Measurements from ENCODE around the gene GCC2. TPM values are rescaled to one million over a fixed set of nuclear protein-coding genes. Genes with fewer than 3 reads are reported as not detected.
A peak's percentile ranks its signal among the peaks of the same experiment; 100 is the strongest.

The GCC2 gene
- total and polyA plus RNA-seq, 2 of the 8 experiments (the other 6 are each of a cell fraction or from before 2014, with no cell fraction given), result 4.6 to 54.9 TPM

DNA sequence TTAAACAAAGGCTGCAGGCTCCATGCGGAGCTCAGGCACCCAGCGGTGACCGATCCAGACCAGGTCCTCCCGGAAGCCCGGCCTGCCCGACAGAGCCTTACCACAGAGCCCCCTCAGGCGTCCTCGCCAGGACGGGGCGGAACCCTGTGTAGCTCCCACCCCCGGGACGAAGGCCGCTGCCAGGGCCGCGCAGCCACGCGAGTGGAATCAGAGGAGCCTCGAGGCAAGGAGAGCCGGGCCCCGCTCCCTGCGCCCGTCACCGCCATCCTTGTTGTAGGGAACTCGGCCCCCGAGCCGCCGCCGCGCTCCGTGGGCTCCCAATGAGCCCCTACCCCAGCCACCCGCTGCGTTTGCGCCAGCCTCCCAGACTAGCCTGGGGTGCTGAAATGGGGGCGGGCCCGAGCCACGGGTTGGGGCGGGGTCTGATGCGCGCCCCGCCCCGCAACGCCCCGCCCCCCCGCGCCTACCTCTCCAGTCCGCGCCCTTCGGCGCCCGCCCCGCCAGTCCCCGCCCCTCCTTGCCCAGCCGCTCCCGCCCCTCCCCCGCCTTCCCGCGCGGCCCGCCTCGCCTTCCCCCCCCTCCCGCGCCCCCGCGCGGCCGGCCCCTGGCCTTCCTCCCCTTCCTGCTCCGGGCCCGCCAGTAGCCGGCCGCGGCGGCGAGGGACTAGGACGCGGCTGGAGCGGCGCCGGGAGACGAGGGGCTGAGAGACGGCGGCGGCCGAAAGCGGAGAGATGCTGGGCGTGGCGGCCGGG, 85.0 kb downstream of the GCC2 start, which contains the start of gene LIMS1:
Gene LIMS1 (plus strand): TSS at position 639 of the 752 bp plus-strand sequence. CDS start 93 bp downstream, at position 732.
- peak within 1 kb of the TSS; percentile 96 for H3K18ac ChIP-seq (ENCODE audit: extremely low read depth, low read length)
- H2AK5ac ChIP-seq (ENCODE audit: low read depth, low read length), result no peak within 1 kb of the TSS
- H4K20me1 ChIP-seq (replicated peaks in 1 of 2; ENCODE audit: control insufficient read depth in 1 of 2, insufficient read depth in 2 of 2, low read length in 2 of 2), result peaks cover 0 to 3% of the 10 kb centered on the region in 2 experiments
- no peak within 1 kb of the TSS for H3K4ac ChIP-seq (replicated peaks; ENCODE audit: insufficient read length, low read depth, low read length)
- H3K4me1 ChIP-seq (replicated peaks in 1 of 4; ENCODE audit: control insufficient read depth in 3 of 4, insufficient read depth in 4 of 4, low read length in 3 of 4), result peaks cover 0 to 11% (median 1%) of the 10 kb centered on the region in 4 experiments; a peak in 4 of 7 replicates
- peak within 1 kb of the TSS; percentile 91 to 96 for H3K4me2 ChIP-seq (ENCODE audit: insufficient read depth in 1 of 2, low read depth in 2 of 2, low read length in 2 of 2)
- H3K36me3 ChIP-seq (ENCODE audit: control insufficient read depth in 2 of 4, insufficient read depth in 4 of 4, low read length in 3 of 4), result no peaks in the 10 kb centered on the region
- H4K5ac ChIP-seq (ENCODE audit: insufficient read length, low read depth, low read length), result peak within 1 kb of the TSS; percentile 94
- no peaks in the 10 kb centered on the region for H3K9me3 ChIP-seq (ENCODE audit: insufficient read depth in 2 of 2, low read depth in 1 of 2, low read length in 1 of 2)
- peak within 1 kb of the TSS; percentile 81 to 91 (median 84) for H3K4me3 ChIP-seq (ENCODE audit: extremely low read depth in 1 of 4, insufficient read depth in 2 of 4, low read depth in 3 of 4, low read length in 4 of 4)
- CTCF ChIA-PET (ENCODE audit: partially characterized antibody), result interaction anchor here (0.7 to 0.9 kb wide), 2 partner anchors 40 to 103 kb away, joined by 3 read pairs; no protein-coding TSS in a partner anchor
- peaks cover 0 to 4% (median 1%) of the 10 kb centered on the region in 4 experiments; a peak in 3 of 7 replicates for H3K27me3 ChIP-seq (replicated peaks in 1 of 4; ENCODE audit: control insufficient read depth in 3 of 4, extremely low read depth in 1 of 4, insufficient read depth in 3 of 4, low read length in 3 of 4)
- H3K27ac ChIP-seq (ENCODE audit: low read depth, low read length), result peak within 1 kb of the TSS; percentile 77
- peaks cover 9 to 40% of the 10 kb centered on the region in 2 experiments; a peak in 3 of 4 replicates for H3K79me2 ChIP-seq (ENCODE audit: control insufficient read depth in 1 of 2, insufficient read depth in 2 of 2, low read length in 2 of 2)
- FAIRE-seq (no peak), DNase-seq (ENCODE audit: low read depth in 1 of 2, low spot score in 2 of 2) (peak; percentile 41 to 89)
- H2BK12ac ChIP-seq (ENCODE audit: low read depth, low read length), result no peak within 1 kb of the TSS
- H2AFZ ChIP-seq (ENCODE audit: low read length), result peak within 1 kb of the TSS; percentile 8; the same call in 1 of the 2 replicates
- 1% methylated on average over 23 of the region's 87 CpGs; no CpG with 5 or more reads in 1 of the 2 experiments for WGBS, 2 experiments (ENCODE audit: extremely low coverage in 1 of 2, insufficient coverage in 1 of 2, insufficient read length in 1 of 2, insufficient replicate concordance in 2 of 2, low coverage in 1 of 2, low lambda C conversion rate in 2 of 2, missing lambda C conversion rate in 1 of 2)
- H3K79me1 ChIP-seq (ENCODE audit: low read depth, low read length), result no peaks in the 10 kb centered on the region
- no peak within 1 kb of the TSS for H2BK15ac ChIP-seq (ENCODE audit: low read length)
- H3K23me2 ChIP-seq (ENCODE audit: low read depth, low read length), result peaks cover 9% of the 10 kb centered on the region
- H3K23ac ChIP-seq (ENCODE audit: insufficient read length), result peak within 1 kb of the TSS; percentile 98
- peak within 1 kb of the TSS; percentile 68 to 84 (median 78) for H3K9ac ChIP-seq (replicated peaks in 1 of 4; ENCODE audit: extremely low read depth in 1 of 4, low read depth in 3 of 4, low read length in 3 of 4)
- POLR2A ChIA-PET (ENCODE audit: partially characterized antibody), result interaction anchor here (0.7 to 1.8 kb wide), 18 partner anchors 8 to 136 kb away, joined by 3 to 8 read pairs (median 4); partner anchors contain the start of gene GCC2
- peak within 1 kb of the TSS; percentile 94; the same call in 1 of the 2 replicates for H2BK5ac ChIP-seq (ENCODE audit: low read depth, low read length)
- H2BK120ac ChIP-seq (replicated peaks; ENCODE audit: low read depth, low read length), result no peak within 1 kb of the TSS
- H4K91ac ChIP-seq (replicated peaks; ENCODE audit: insufficient read length, low read length), result peak within 1 kb of the TSS; percentile 89
- H3K14ac ChIP-seq (ENCODE audit: insufficient read length), result peak within 1 kb of the TSS; percentile 40
- peak within 1 kb of the TSS; percentile 73 for H3K56ac ChIP-seq (replicated peaks; ENCODE audit: insufficient read length, low read depth, low read length)
- no peak within 1 kb of the TSS for H2BK20ac ChIP-seq (ENCODE audit: low read length)
- H4K8ac ChIP-seq (ENCODE audit: extremely low read depth, insufficient read depth, low read length), result peak within 1 kb of the TSS; percentile 99
- TF ChIP-seq, protein P1, sequence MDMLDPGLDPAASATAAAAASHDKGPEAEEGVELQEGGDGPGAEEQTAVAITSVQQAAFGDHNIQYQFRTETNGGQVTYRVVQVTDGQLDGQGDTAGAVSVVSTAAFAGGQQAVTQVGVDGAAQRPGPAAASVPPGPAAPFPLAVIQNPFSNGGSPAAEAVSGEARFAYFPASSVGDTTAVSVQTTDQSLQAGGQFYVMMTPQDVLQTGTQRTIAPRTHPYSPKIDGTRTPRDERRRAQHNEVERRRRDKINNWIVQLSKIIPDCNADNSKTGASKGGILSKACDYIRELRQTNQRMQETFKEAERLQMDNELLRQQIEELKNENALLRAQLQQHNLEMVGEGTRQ (IDR thresholded peaks at IDR 0.05; ENCODE audit: low read length), result no peak
- TF ChIP-seq TBP (IDR thresholded peaks at IDR 0.05; ENCODE audit: low read depth, low read length) (peak; percentile 74; the same call in 1 of the 2 replicates), SIRT6 (IDR thresholded peaks at IDR 0.05; ENCODE audit: low read length) (no peak), TCF12 (IDR thresholded peaks at IDR 0.05; ENCODE audit: low read depth, low read length) (no peak), HDAC6 (IDR thresholded peaks at IDR 0.05; ENCODE audit: low read depth, low read length) (no peak), CBX8 (IDR thresholded peaks at IDR 0.05; ENCODE audit: borderline replicate concordance, low read depth, low read length) (no peak), CHD2 (IDR thresholded peaks at IDR 0.05; ENCODE audit: low read length) (no peak), CBX5 (IDR thresholded peaks at IDR 0.05; ENCODE audit: low read depth, low read length) (no peak), SP1 (IDR thresholded peaks at IDR 0.05; ENCODE audit: low read depth, low read length) (no peak), SP4 (IDR thresholded peaks at IDR 0.05; ENCODE audit: low read length) (no peak)
